Measurements from ENCODE around the gene TRIM56.

DNA sequence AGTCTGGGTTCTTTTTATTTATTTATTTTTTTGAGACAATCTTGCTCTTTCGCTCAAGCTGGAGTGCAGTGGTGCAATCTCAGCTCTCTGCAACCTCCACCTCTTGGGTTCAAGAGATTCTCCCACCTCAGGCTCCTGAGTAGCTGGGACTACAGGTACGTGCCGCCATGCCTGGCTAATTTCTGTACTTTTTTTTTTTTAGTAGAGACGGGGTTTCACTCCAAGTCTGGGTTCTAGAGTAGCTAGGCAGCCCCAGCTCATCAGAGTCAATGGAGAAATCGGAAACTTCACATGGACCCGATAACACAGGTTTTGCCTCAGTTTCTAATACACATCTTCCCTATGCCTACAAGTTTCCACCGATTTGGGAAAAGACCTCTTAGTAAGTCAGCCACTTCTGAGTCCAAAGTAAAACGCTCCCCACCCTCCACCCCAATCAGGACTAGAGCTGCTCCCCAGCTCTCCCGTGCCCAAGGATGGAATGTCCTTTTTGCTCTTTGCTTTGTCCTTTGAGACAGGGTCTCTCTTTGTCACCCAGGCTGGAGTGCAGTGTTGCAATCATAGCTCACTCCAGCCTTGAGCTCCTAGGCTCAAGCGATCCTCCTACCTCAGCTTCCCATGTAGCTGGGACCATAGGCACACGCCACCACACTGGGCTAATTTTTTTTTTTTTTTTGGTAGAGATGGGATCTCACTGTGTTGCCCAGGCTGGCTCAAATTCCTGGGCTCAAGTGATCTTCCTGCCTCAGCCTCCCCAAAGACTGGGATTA is 37.8 kb downstream of the TRIM56 start:
- no peak for TF ChIP-seq POLR2A (IDR thresholded peaks at IDR 0.05)
- TF ChIP-seq, protein P1, sequence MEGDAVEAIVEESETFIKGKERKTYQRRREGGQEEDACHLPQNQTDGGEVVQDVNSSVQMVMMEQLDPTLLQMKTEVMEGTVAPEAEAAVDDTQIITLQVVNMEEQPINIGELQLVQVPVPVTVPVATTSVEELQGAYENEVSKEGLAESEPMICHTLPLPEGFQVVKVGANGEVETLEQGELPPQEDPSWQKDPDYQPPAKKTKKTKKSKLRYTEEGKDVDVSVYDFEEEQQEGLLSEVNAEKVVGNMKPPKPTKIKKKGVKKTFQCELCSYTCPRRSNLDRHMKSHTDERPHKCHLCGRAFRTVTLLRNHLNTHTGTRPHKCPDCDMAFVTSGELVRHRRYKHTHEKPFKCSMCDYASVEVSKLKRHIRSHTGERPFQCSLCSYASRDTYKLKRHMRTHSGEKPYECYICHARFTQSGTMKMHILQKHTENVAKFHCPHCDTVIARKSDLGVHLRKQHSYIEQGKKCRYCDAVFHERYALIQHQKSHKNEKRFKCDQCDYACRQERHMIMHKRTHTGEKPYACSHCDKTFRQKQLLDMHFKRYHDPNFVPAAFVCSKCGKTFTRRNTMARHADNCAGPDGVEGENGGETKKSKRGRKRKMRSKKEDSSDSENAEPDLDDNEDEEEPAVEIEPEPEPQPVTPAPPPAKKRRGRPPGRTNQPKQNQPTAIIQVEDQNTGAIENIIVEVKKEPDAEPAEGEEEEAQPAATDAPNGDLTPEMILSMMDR (IDR thresholded peaks at IDR 0.05), result no peak
